OCI-LY7 (cell line): ENCODE data around the gene PPCDC.

Experiments
- EZH2phosphoT487 ChIP-seq: fragments of 200-600 bp; sonication (generic); IDR thresholded peaks from 2 replicates; pipeline ENCODE4 v1.6.1; 2018; ENCODE audit warnings: low read depth, borderline replicate concordance, mild to moderate bottlenecking, mixed run types, antibody characterized with exemption, low read length, moderate library complexity, mixed read lengths
- TF ChIP-seq, protein P1 (sequence below): fragments of 200-600 bp; sonication (generic); conservative IDR thresholded peaks from 2 replicates; pipeline ENCODE4 v1.5.1; 2014; ENCODE audit warnings: mild to moderate bottlenecking, antibody characterized with exemption, low read length, moderate library complexity, mixed read lengths

DNA sequence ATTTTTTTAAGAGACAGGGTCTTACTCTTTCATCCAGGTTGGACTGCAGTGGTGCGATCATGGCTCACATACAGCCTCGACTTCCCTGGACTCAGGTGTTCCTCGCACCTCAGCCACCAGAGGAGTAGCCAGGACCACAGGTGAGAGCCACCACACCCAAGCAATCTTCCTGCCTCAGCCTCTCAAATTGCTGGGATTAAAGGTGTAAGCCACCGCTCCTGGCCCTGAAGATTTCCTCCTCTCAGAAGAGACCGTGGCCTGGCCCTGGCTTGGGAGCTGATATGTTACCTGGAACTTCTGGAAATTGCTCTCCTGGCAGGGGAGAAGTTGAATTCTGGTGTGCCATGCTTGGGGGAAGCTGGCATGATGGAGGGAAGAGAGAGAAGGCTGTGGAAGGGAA is 36.2 kb downstream of the PPCDC start:
- TF ChIP-seq, protein P1, sequence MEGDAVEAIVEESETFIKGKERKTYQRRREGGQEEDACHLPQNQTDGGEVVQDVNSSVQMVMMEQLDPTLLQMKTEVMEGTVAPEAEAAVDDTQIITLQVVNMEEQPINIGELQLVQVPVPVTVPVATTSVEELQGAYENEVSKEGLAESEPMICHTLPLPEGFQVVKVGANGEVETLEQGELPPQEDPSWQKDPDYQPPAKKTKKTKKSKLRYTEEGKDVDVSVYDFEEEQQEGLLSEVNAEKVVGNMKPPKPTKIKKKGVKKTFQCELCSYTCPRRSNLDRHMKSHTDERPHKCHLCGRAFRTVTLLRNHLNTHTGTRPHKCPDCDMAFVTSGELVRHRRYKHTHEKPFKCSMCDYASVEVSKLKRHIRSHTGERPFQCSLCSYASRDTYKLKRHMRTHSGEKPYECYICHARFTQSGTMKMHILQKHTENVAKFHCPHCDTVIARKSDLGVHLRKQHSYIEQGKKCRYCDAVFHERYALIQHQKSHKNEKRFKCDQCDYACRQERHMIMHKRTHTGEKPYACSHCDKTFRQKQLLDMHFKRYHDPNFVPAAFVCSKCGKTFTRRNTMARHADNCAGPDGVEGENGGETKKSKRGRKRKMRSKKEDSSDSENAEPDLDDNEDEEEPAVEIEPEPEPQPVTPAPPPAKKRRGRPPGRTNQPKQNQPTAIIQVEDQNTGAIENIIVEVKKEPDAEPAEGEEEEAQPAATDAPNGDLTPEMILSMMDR, result no peak
- TF ChIP-seq EZH2phosphoT487, result no peak
